Body of pancreas (tissue), 4 donors: ENCODE measurements around the gene CCR4.

Source experiments
- CTCF ChIP-seq, 7 experiments: fragments of 450-650 bp in 4 of 7; fragments of 200-600 bp in 3 of 7; sonication (generic) in 3 of 7; IDR thresholded peaks; one replicate each; pipeline ENCODE4 v1.5.1; 2016 to 2019; ENCODE audit warnings: antibody characterized with exemption in 7 of 7
- POLR2A ChIP-seq, 3 donors: fragments of 450-650 bp; IDR thresholded peaks; one replicate each; pipeline ENCODE4 v1.6.1; 2016; ENCODE audit warnings: antibody characterized with exemption in 3 of 3, mild to moderate bottlenecking in 2 of 3

GRCh38 chr3:32950516-32950915 lies 928 bp upstream of the CCR4 start:
- TF ChIP-seq CTCF (IDR thresholded peaks at IDR 0.05) = no peak
- no peak for TF ChIP-seq POLR2A (IDR thresholded peaks at IDR 0.05)
